Pancreas (tissue), 10 donors: ENCODE data around the gene FBXO34. TPM values are rescaled to one million over a fixed set of nuclear protein-coding genes. Genes with fewer than 3 reads are reported as not detected.

ENCODE experiments used
- ATAC-seq, 4 donors: fragments of 200-7000 bp; cut with Tn5 transposase; one replicate each; pipeline versions ENCODE4 v1.8.0 to v1.9.1; 2020; ENCODE audit warnings: mild to moderate bottlenecking in 4 of 4, moderate library complexity in 4 of 4
- DNase-seq, 6 donors: peaks; one replicate each; pipeline ENCODE4 v3.0.0-alpha.2; 2020
- FAIRE-seq: peaks from 2 replicates; lab custom pipeline; 2012; peaks lifted over from hg19 to GRCh38; lab: Jason Lieb, UNC
- H3K27ac ChIP-seq, 4 donors: fragments of 200-600 bp; sonication (generic); 1 replicate in 3 of 4; 2 replicates in 1 of 4; pipeline versions ENCODE4 v1.5.0 to v1.8.0; 2020
- H3K27me3 ChIP-seq, 4 donors: fragments of 200-600 bp; one replicate each; pipeline ENCODE4 v1.8.0; 2021
- H3K36me3 ChIP-seq, 3 donors: fragments of 200-600 bp; sonication (generic) in 1 of 3; one replicate each; pipeline versions ENCODE4 v1.5.0 to v1.8.0; 2020 to 2021
- H3K4me1 ChIP-seq, 3 donors: fragments of 200-600 bp; one replicate each; pipeline ENCODE4 v1.8.0; 2021
- H3K4me3 ChIP-seq, 4 donors: fragments of 200-600 bp; sonication (generic) in 2 of 4; one replicate each; pipeline versions ENCODE4 v1.5.0 to v1.8.0; 2020 to 2021
- H3K9me3 ChIP-seq, 4 donors: fragments of 200-600 bp; one replicate each; pipeline ENCODE4 v1.8.0; 2021
- CTCF ChIP-seq, 4 donors: fragments of 200-600 bp; sonication (generic) in 3 of 4; IDR thresholded peaks; one replicate each; pipeline versions ENCODE4 v1.5.0 to v1.8.0; 2021; ENCODE audit warnings: antibody characterized with exemption in 4 of 4
- WGBS, 2 donors: extraction: QIAGEN DNeasy Blood & Tissue Kit; methylation state at CpG; one replicate each; pipeline ENCODE4 v1.1.7; 2013; 5-methylcytosine and 5-hydroxymethylcytosine counted together
- intact Hi-C, 3 donors: fragments of 100-400 bp; cut with DNase I; formaldehyde crosslinking; loops; one replicate each; pipeline versions ENCODE4 v1.11.1 to v1.14.2; 2022
- polyA plus RNA-seq, 2 donors: library from polyadenylated mRNA; stranded (reverse); fragments of 200-250 nt; gene quantifications; one replicate each; pipeline ENCODE4 v1.2.3, GENCODE V29; 2013
- total RNA-seq, 6 donors: library from RNA; stranded (reverse); fragmentation: NEBNext Ultra II Directional in 4 of 6; extraction: Animal tissue kit (Norgen Biotek cat#: 25700) in 4 of 6; gene quantifications; one replicate each; pipeline versions ENCODE4 v1.2.1 to v1.2.4, GENCODE V29; 2021 to 2023
- donor health status: healthy with polysubstance abuse.
- donor health status: DM: no; HTN: no; CAD: no; lungs with moderate emphysema.
- donor health status: DM: no; HTN: no; CAD: no.
- donor health status: control.
- donor health status: control.
- donor health status: Bipolar disorder and iron deficiency.
- donor health status: DM: yes; HTN: yes; CAD: no.
- donor health status: DM: no; HTN: no; CAD: no.
- donor health status: DM: no; HTN: no; CAD: no.
- donor health status: DM: yes; HTN: yes; CAD: no.

The FBXO34 gene
- total and polyA plus RNA-seq, 8 donors, result 4.6 to 19.7 (median 9.4) TPM

- 0% methylated on average over 58 to 80 of the region's 80 CpGs for WGBS, 2 donors
- FAIRE-seq (no peak), ATAC-seq (peak; percentile 48 to 65 (median 55)), DNase-seq (peak; percentile 65 to 86 (median 70))
- Histone ChIP-seq H3K9me3 (no peaks in the 10 kb centered on the region), H3K36me3 (no peaks in the 10 kb centered on the region), H3K4me1 (peaks cover 0 to 32% (median 27%) of the 10 kb centered on the region in 3 donors), H3K27me3 (no peaks in the 10 kb centered on the region), H3K27ac (peak overlapping the region; percentile 89 to 97 (median 96)), H3K4me3 (peak overlapping the region; percentile 53 to 90 (median 88))
- no peak for TF ChIP-seq CTCF (IDR thresholded peaks at IDR 0.05)
- intact Hi-C loops, result loop anchor here in 1 of 3 donors (5.0 kb wide), 1 partner anchor 81 kb away; no protein-coding TSS in a partner anchor
Measured at GRCh38 chr14:55271572-55272298, 514 bp downstream of the FBXO34 start.

- H3K4me1 ChIP-seq, result peaks cover 0 to 35% (median 31%) of the 10 kb centered on the region in 3 donors
- 0 to 2% methylated on average over 1 of the region's 1 CpG for WGBS, 2 donors
- no peaks in the 10 kb centered on the region for H3K27me3 ChIP-seq
- intact Hi-C loops, result loop anchor here in 1 of 3 donors (5.0 kb wide), 1 partner anchor 80 kb away; no protein-coding TSS in a partner anchor
- no peak for ATAC-seq
- H3K36me3 ChIP-seq, result no peaks in the 10 kb centered on the region
- no peaks in the 10 kb centered on the region for H3K9me3 ChIP-seq
- DNase-seq, result no peak
- no peak for TF ChIP-seq CTCF (IDR thresholded peaks at IDR 0.05)
- peak overlapping the region; percentile 53 to 90 (median 88) for H3K4me3 ChIP-seq
- FAIRE-seq, result no peak
- H3K27ac ChIP-seq, result peak overlapping the region; percentile 89 to 97 (median 96)
Measured at GRCh38 chr14:55272387-55272786, 1.2 kb downstream of the FBXO34 start.

- ATAC-seq, result no peak
- no peak for FAIRE-seq
- Histone ChIP-seq H3K4me3 (peak overlapping the region in 2 of 4 donors; percentile 88), H3K27me3 (no peaks in the 10 kb centered on the region), H3K27ac (peak overlapping the region in 3 of 4 donors; percentile 94 to 97 (median 97)), H3K36me3 (no peaks in the 10 kb centered on the region), H3K4me1 (peaks cover 0 to 39% (median 34%) of the 10 kb centered on the region in 3 donors), H3K9me3 (no peaks in the 10 kb centered on the region)
- DNase-seq, result no peak
- WGBS, 2 donors, result 14 to 21% methylated on average over 2 of the region's 2 CpGs
- intact Hi-C loops, result loop anchor here in 1 of 3 donors (5.0 kb wide), 1 partner anchor 79 kb away; no protein-coding TSS in a partner anchor
- no peak for TF ChIP-seq CTCF (IDR thresholded peaks at IDR 0.05)
Measured at GRCh38 chr14:55272922-55273321, 1.7 kb downstream of the FBXO34 start.

- peak overlapping the region in 2 of 4 donors; percentile 94 to 97 for H3K27ac ChIP-seq
- H3K9me3 ChIP-seq, result no peaks in the 10 kb centered on the region
- no peak for TF ChIP-seq CTCF (IDR thresholded peaks at IDR 0.05)
- no peaks in the 10 kb centered on the region for H3K36me3 ChIP-seq
- no peaks in the 10 kb centered on the region for H3K27me3 ChIP-seq
- intact Hi-C loops, result loop anchor here in 1 of 3 donors (5.0 kb wide), 1 partner anchor 78 kb away; no protein-coding TSS in a partner anchor
- H3K4me1 ChIP-seq, result peaks cover 0 to 39% (median 37%) of the 10 kb centered on the region in 3 donors
- no peak overlapping the region for H3K4me3 ChIP-seq
- 9 to 16% methylated on average over 3 of the region's 3 CpGs for WGBS, 2 donors
- DNase-seq (no peak), FAIRE-seq (no peak), ATAC-seq (no peak)
Measured at GRCh38 chr14:55274146-55274545, 2.9 kb downstream of the FBXO34 start.
